PFSK-1 (cell line): ENCODE measurements around the gene KIAA1958.

Experiments
- FOXP2 ChIP-seq: optimal IDR thresholded peaks from 2 replicates; pipeline ENCODE3; 2011; ENCODE audit warnings: borderline replicate concordance, control low read depth, inconsistent platforms; ENCODE audit not compliant: insufficient read depth; ENCODE audit errors: extremely low read length, extremely low read depth
- POLR2AphosphoS5 ChIP-seq: IDR thresholded peaks from 2 replicates; pipeline ENCODE4 v1.6.1; 2012; ENCODE audit warnings: low read depth, mild to moderate bottlenecking, control low read depth, low read length, moderate library complexity
- SIN3A ChIP-seq: IDR thresholded peaks from 2 replicates; pipeline ENCODE4 v1.6.1; 2012; ENCODE audit warnings: mild to moderate bottlenecking, low read length, moderate library complexity, borderline replicate concordance; ENCODE audit not compliant: insufficient read depth
- TAF1 ChIP-seq: IDR thresholded peaks from 2 replicates; pipeline ENCODE4 v1.6.1; 2012; ENCODE audit warnings: low read length, control low read depth, borderline replicate concordance; ENCODE audit not compliant: insufficient read depth
- TF ChIP-seq, protein P1 (sequence below), 2 experiments: IDR thresholded peaks; 2 replicates each; pipeline versions ENCODE4 v1.6.1 to v1.8.0; 2011 to 2012; ENCODE audit warnings: low read depth in 2 of 2, low read length in 2 of 2, control low read depth in 1 of 2, inconsistent platforms in 1 of 2, mild to moderate bottlenecking in 1 of 2, moderate library complexity in 1 of 2; ENCODE audit not compliant: insufficient read depth in 1 of 2

The KIAA1958 gene

DNA sequence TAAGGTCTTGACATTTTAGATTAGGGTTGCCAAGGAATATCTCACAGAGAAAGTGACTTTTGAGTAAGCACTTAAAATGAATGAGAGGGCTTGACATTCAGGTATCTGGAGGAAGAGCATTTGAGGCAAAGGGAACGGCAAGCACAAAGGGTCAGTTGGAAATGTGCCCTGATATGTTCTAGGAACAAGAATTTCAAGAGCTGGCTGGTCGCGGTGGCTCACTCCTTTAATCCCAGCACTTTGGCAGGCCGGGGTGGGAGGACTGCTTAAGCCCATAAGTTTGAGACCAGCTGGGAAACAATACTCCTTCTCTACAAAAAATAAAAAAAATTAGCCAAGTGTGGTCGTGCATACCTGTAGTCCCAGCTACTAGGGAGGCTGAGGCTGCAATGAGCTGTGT, 16.5 kb downstream of the KIAA1958 start:
- no peak for TF ChIP-seq TAF1
- TF ChIP-seq, protein P1, sequence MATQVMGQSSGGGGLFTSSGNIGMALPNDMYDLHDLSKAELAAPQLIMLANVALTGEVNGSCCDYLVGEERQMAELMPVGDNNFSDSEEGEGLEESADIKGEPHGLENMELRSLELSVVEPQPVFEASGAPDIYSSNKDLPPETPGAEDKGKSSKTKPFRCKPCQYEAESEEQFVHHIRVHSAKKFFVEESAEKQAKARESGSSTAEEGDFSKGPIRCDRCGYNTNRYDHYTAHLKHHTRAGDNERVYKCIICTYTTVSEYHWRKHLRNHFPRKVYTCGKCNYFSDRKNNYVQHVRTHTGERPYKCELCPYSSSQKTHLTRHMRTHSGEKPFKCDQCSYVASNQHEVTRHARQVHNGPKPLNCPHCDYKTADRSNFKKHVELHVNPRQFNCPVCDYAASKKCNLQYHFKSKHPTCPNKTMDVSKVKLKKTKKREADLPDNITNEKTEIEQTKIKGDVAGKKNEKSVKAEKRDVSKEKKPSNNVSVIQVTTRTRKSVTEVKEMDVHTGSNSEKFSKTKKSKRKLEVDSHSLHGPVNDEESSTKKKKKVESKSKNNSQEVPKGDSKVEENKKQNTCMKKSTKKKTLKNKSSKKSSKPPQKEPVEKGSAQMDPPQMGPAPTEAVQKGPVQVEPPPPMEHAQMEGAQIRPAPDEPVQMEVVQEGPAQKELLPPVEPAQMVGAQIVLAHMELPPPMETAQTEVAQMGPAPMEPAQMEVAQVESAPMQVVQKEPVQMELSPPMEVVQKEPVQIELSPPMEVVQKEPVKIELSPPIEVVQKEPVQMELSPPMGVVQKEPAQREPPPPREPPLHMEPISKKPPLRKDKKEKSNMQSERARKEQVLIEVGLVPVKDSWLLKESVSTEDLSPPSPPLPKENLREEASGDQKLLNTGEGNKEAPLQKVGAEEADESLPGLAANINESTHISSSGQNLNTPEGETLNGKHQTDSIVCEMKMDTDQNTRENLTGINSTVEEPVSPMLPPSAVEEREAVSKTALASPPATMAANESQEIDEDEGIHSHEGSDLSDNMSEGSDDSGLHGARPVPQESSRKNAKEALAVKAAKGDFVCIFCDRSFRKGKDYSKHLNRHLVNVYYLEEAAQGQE (IDR thresholded peaks at IDR 0.05; ENCODE audit: insufficient read depth in 1 of 2, low read depth in 2 of 2, low read length in 2 of 2), result no peak
- TF ChIP-seq POLR2AphosphoS5, result no peak
- no peak for TF ChIP-seq FOXP2
- TF ChIP-seq SIN3A, result no peak

DNA sequence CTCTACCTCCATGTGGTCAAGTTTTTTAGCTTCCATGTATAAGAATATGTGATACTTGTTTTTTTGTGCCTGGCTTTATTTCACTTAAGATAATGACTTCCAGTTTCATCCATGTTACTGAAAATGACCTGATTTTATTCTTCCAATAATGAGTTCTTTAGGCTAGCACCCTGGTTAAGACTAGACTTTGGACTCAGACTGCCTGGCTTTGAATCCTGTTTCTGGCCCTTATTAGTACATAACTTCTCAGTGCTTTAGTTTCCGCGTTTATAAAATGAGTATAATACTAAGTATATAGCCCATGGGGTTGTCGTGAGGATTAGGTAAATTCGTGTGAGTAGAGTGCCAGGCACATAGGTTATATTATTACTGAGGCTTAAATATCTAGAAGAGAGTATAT, 18.5 kb downstream of the KIAA1958 start:
- no peak for TF ChIP-seq POLR2AphosphoS5
- no peak for TF ChIP-seq SIN3A
- TF ChIP-seq, protein P1 (IDR thresholded peaks at IDR 0.05; ENCODE audit: insufficient read depth in 1 of 2, low read depth in 2 of 2, low read length in 2 of 2), result no peak
- TF ChIP-seq TAF1, result no peak
- TF ChIP-seq FOXP2, result no peak

DNA sequence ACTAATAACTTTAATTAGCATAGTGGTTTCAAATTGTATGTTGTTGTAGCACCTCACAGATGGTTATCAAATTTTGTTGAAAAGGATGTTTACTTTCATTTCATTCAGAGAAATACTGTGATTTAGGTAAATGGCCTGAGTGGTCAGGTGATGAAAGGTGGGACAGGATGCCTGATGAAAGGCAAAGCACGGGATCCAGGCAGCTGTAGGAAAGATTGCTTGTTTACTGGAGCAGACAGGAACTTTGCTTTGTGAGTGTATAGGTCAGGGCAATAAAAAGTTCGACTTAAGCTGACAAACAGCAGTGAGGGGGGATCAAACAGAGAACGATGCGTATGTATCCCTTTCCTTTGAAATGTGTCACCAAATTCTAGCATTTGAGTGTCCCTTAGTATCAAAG, 19.0 kb downstream of the KIAA1958 start:
- TF ChIP-seq TAF1, result no peak
- no peak for TF ChIP-seq FOXP2
- TF ChIP-seq, protein P1 (IDR thresholded peaks at IDR 0.05; ENCODE audit: insufficient read depth in 1 of 2, low read depth in 2 of 2, low read length in 2 of 2), result no peak

DNA sequence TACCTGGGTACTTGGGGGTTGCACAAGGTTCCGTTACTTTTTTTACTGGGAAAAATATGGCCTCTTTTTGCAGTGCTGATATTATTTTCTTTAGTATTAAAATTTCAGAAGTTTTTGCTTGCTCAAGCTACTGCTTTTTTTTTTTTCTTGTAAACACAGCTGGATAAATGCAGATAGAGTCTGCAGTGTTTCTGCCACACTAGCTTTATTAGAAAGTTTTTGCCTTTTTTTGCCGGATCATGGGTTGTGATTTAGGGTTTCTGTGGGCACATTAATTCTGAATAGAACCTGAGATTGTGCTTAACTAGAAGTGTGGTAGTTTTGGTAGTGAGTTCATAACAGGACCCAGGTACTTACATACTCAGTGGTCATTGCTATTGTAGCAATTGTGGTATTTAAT, 19.9 kb downstream of the KIAA1958 start:
- TF ChIP-seq SIN3A, result no peak
- TF ChIP-seq, protein P1 (IDR thresholded peaks at IDR 0.05; ENCODE audit: insufficient read depth in 1 of 2, low read depth in 2 of 2, low read length in 2 of 2), result no peak
- TF ChIP-seq TAF1, result no peak
- no peak for TF ChIP-seq FOXP2
- no peak for TF ChIP-seq POLR2AphosphoS5

DNA sequence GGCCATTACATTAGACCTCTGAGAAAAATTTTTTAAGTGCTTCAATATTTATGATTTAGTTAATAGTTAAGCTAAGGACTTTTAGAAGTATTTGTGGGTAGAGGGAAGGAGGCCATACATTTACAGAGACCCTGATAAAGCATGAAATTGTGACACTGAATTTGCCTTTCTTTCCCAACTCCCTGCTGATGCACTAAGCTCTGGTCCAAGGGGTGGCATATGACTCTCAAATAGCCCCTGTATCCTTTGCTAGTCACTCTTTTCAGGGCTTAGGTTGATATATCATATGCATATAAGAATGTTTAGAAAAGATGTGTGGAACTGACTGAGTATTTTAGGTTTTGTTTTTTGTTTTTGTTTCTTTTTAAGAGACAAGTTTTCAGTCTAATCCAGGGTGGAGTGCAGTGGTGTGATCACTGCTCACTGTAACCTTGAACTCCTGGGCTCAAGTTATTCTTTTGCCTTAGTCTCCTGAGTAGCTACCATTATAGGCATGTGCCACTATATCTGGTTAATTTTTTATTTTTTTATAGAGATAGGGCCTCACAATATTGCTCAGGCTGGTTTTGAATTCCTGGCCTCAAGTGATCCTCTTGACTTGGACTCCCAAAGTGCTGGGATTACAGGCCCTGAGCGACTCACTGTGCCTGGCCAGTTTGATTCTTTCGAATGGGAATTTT, 20.5 kb downstream of the KIAA1958 start:
- TF ChIP-seq SIN3A (no peak), FOXP2 (no peak)
